Gastroesophageal sphincter (tissue), 4 donors: ENCODE data around the gene DCDC2. TPM values are rescaled to one million over a fixed set of nuclear protein-coding genes. Genes with fewer than 3 reads are reported as not detected.

Experiments used
- ATAC-seq: fragments of 150-250 bp; one replicate; pipeline ENCODE4 v1.9.1; 2016; ENCODE audit warnings: mild to moderate bottlenecking, moderate library complexity
- H3K27ac ChIP-seq, 4 donors: fragments of 200-600 bp; sonication (generic) in 3 of 4; 1 replicate in 3 of 4; 2 replicates in 1 of 4; pipeline ENCODE4 v1.5.1; 2016 to 2019
- H3K27me3 ChIP-seq: fragments of 200-600 bp; sonication (generic); one replicate; pipeline ENCODE4 v1.5.1; 2019
- H3K36me3 ChIP-seq, 2 donors: fragments of 200-600 bp; sonication (generic); one replicate each; pipeline ENCODE4 v1.5.1; 2019; ENCODE audit warnings: control low read depth in 1 of 2
- H3K4me1 ChIP-seq, 3 donors: fragments of 200-600 bp; sonication (generic); 1 replicate in 2 of 3; 2 replicates in 1 of 3; pipeline ENCODE4 v1.5.1; 2016 to 2019; ENCODE audit warnings: control low read depth in 2 of 3
- H3K4me3 ChIP-seq, 2 donors: fragments of 200-600 bp; sonication (generic); one replicate each; pipeline ENCODE4 v1.5.1; 2019; ENCODE audit warnings: mild to moderate bottlenecking in 1 of 2, moderate library complexity in 1 of 2
- H3K9me3 ChIP-seq, 3 donors: fragments of 200-600 bp; sonication (generic); one replicate each; pipeline ENCODE4 v1.5.1; 2017 to 2019; ENCODE audit warnings: control low read depth in 2 of 3
- CTCF ChIP-seq, 4 experiments: fragments of 200-600 bp in 2 of 4; fragments of 450-650 bp in 2 of 4; sonication (generic) in 1 of 4; IDR thresholded peaks; one replicate each; pipeline ENCODE4 v1.5.1; 2017 to 2019; ENCODE audit warnings: antibody characterized with exemption in 4 of 4, mild to moderate bottlenecking in 2 of 4, moderate library complexity in 2 of 4
- EP300 ChIP-seq: sonication (generic); formaldehyde crosslinking; IDR thresholded peaks from one replicate; pipeline ENCODE4 v1.6.1; 2017; ENCODE audit warnings: antibody characterized with exemption, mild to moderate bottlenecking
- POLR2A ChIP-seq, 2 donors: fragments of 450-650 bp; IDR thresholded peaks; one replicate each; pipeline ENCODE4 v1.6.1; 2017; ENCODE audit warnings: antibody characterized with exemption in 2 of 2, mild to moderate bottlenecking in 2 of 2, moderate library complexity in 1 of 2
- POLR2AphosphoS5 ChIP-seq: sonication (generic); formaldehyde crosslinking; IDR thresholded peaks from one replicate; pipeline ENCODE4 v1.6.1; 2017; ENCODE audit warnings: antibody characterized with exemption
- WGBS, 2 donors: methylation state at CpG; one replicate each; pipeline ENCODE4 v1.1.5; 2018; ENCODE audit warnings: low coverage in 1 of 2; 5-methylcytosine and 5-hydroxymethylcytosine counted together
- total RNA-seq, 4 donors: library from RNA; depleted of rRNA; stranded (reverse); fragments of >200 nt; gene quantifications; one replicate each; pipeline ENCODE4 v1.1.0, GENCODE V29; 2016

Gene DCDC2
- total RNA-seq, 4 donors from 2014 or later, result 0.15 TPM; not detected in 3

- TF ChIP-seq CTCF (IDR thresholded peaks at IDR 0.05) (no peak), POLR2AphosphoS5 (no peak), POLR2A (IDR thresholded peaks at IDR 0.05) (no peak), EP300 (no peak)
- H3K9me3 ChIP-seq, result no peaks in the 10 kb centered on the region
- no peak for ATAC-seq
- no peaks in the 10 kb centered on the region for H3K36me3 ChIP-seq
- no peaks in the 10 kb centered on the region for H3K27me3 ChIP-seq
- H3K4me3 ChIP-seq, result no peak overlapping the region
- 65 to 80% methylated on average over 2 of the region's 2 CpGs for WGBS, 2 donors
- H3K27ac ChIP-seq, result no peak overlapping the region
- no peaks in the 10 kb centered on the region for H3K4me1 ChIP-seq
Measured at GRCh38 chr6:24332317-24332716, 25.5 kb downstream of the DCDC2 start.

GRCh38 chr6:24330137-24330732 is 27.6 kb downstream of the DCDC2 start:
- no peaks in the 10 kb centered on the region for H3K36me3 ChIP-seq
- H3K9me3 ChIP-seq, result no peaks in the 10 kb centered on the region
- no peak overlapping the region for H3K27ac ChIP-seq
- ATAC-seq, result no peak
- WGBS, 2 donors, result 11 to 25% methylated on average over 3 to 4 of the region's 4 CpGs
- H3K4me1 ChIP-seq, result no peaks in the 10 kb centered on the region
- H3K27me3 ChIP-seq, result no peaks in the 10 kb centered on the region
- TF ChIP-seq CTCF (IDR thresholded peaks at IDR 0.05), result no peak
- H3K4me3 ChIP-seq, result no peak overlapping the region

GRCh38 chr6:24329451-24329850 is 28.4 kb downstream of the DCDC2 start:
- no peak overlapping the region for H3K27ac ChIP-seq
- no peak overlapping the region for H3K4me3 ChIP-seq
- no peaks in the 10 kb centered on the region for H3K4me1 ChIP-seq
- 58 to 83% methylated on average over 2 of the region's 2 CpGs for WGBS, 2 donors
- H3K9me3 ChIP-seq, result no peaks in the 10 kb centered on the region
- no peak for ATAC-seq
- H3K27me3 ChIP-seq, result no peaks in the 10 kb centered on the region
- no peak for TF ChIP-seq EP300
- no peak for TF ChIP-seq POLR2AphosphoS5
- TF ChIP-seq POLR2A (IDR thresholded peaks at IDR 0.05), result no peak
- no peak for TF ChIP-seq CTCF (IDR thresholded peaks at IDR 0.05)
- no peaks in the 10 kb centered on the region for H3K36me3 ChIP-seq

- TF ChIP-seq POLR2A (IDR thresholded peaks at IDR 0.05), result no peak
- no peak for TF ChIP-seq CTCF (IDR thresholded peaks at IDR 0.05)
- no peak for TF ChIP-seq EP300
- TF ChIP-seq POLR2AphosphoS5, result no peak
- no peak overlapping the region for H3K27ac ChIP-seq
- no peak for ATAC-seq
- no peaks in the 10 kb centered on the region for H3K4me1 ChIP-seq
- H3K9me3 ChIP-seq, result no peaks in the 10 kb centered on the region
- H3K36me3 ChIP-seq, result no peaks in the 10 kb centered on the region
- no peaks in the 10 kb centered on the region for H3K27me3 ChIP-seq
- 66 to 67% methylated on average over 3 to 4 of the region's 4 CpGs for WGBS, 2 donors
- no peak overlapping the region for H3K4me3 ChIP-seq
Measured at GRCh38 chr6:24329022-24329421, 28.8 kb downstream of the DCDC2 start.

GRCh38 chr6:24327756-24328155 is 30.1 kb downstream of the DCDC2 start:
- TF ChIP-seq EP300 (no peak), POLR2AphosphoS5 (no peak), POLR2A (IDR thresholded peaks at IDR 0.05) (no peak), CTCF (IDR thresholded peaks at IDR 0.05) (no peak)
- Histone ChIP-seq H3K27ac (no peak overlapping the region), H3K36me3 (no peaks in the 10 kb centered on the region), H3K4me1 (no peaks in the 10 kb centered on the region), H3K4me3 (no peak overlapping the region), H3K9me3 (no peaks in the 10 kb centered on the region), H3K27me3 (no peaks in the 10 kb centered on the region)
- ATAC-seq, result no peak
- WGBS, 2 donors, result 84 to 94% methylated on average over 4 of the region's 4 CpGs
